Pancreas (tissue), 10 donors: ENCODE data around the gene DERL3. TPM values are rescaled to one million over a fixed set of nuclear protein-coding genes. Genes with fewer than 3 reads are reported as not detected.
"Not testable (repeated sequence)": the region's sequence is repeated elsewhere in the genome, so short reads cannot be mapped to it uniquely, and the experiment has no call there.

Source experiments
- ATAC-seq, 4 donors: fragments of 200-7000 bp; cut with Tn5 transposase; one replicate each; pipeline versions ENCODE4 v1.8.0 to v1.9.1; 2020; ENCODE audit warnings: mild to moderate bottlenecking in 4 of 4, moderate library complexity in 4 of 4
- DNase-seq, 6 donors: peaks; one replicate each; pipeline ENCODE4 v3.0.0-alpha.2; 2020
- FAIRE-seq: peaks from 2 replicates; lab custom pipeline; 2012; peaks lifted over from hg19 to GRCh38; lab: Jason Lieb, UNC
- H3K27ac ChIP-seq, 4 donors: fragments of 200-600 bp; sonication (generic); 1 replicate in 3 of 4; 2 replicates in 1 of 4; pipeline versions ENCODE4 v1.5.0 to v1.8.0; 2020
- H3K27me3 ChIP-seq, 4 donors: fragments of 200-600 bp; one replicate each; pipeline ENCODE4 v1.8.0; 2021
- H3K36me3 ChIP-seq, 3 donors: fragments of 200-600 bp; sonication (generic) in 1 of 3; one replicate each; pipeline versions ENCODE4 v1.5.0 to v1.8.0; 2020 to 2021
- H3K4me1 ChIP-seq, 3 donors: fragments of 200-600 bp; one replicate each; pipeline ENCODE4 v1.8.0; 2021
- H3K4me3 ChIP-seq, 4 donors: fragments of 200-600 bp; sonication (generic) in 2 of 4; one replicate each; pipeline versions ENCODE4 v1.5.0 to v1.8.0; 2020 to 2021
- H3K9me3 ChIP-seq, 4 donors: fragments of 200-600 bp; one replicate each; pipeline ENCODE4 v1.8.0; 2021
- WGBS, 2 donors: extraction: QIAGEN DNeasy Blood & Tissue Kit; methylation state at CpG; one replicate each; pipeline ENCODE4 v1.1.7; 2013; 5-methylcytosine and 5-hydroxymethylcytosine counted together
- intact Hi-C, 3 donors: fragments of 100-400 bp; cut with DNase I; formaldehyde crosslinking; loops; one replicate each; pipeline versions ENCODE4 v1.11.1 to v1.14.2; 2022
- polyA plus RNA-seq, 2 donors: library from polyadenylated mRNA; stranded (reverse); fragments of 200-250 nt; gene quantifications; one replicate each; pipeline ENCODE4 v1.2.3, GENCODE V29; 2013
- total RNA-seq, 6 donors: library from RNA; stranded (reverse); fragmentation: NEBNext Ultra II Directional in 4 of 6; extraction: Animal tissue kit (Norgen Biotek cat#: 25700) in 4 of 6; gene quantifications; one replicate each; pipeline versions ENCODE4 v1.2.1 to v1.2.4, GENCODE V29; 2021 to 2023
- TF ChIP-seq, protein P1 (sequence below), 4 donors: fragments of 200-600 bp; sonication (generic) in 3 of 4; IDR thresholded peaks; one replicate each; pipeline versions ENCODE4 v1.5.0 to v1.8.0; 2021; ENCODE audit warnings: antibody characterized with exemption in 4 of 4
- donor health status: healthy with polysubstance abuse.
- donor health status: DM: no; HTN: no; CAD: no; lungs with moderate emphysema.
- donor health status: DM: no; HTN: no; CAD: no.
- donor health status: control.
- donor health status: control.
- donor health status: Bipolar disorder and iron deficiency.
- donor health status: DM: yes; HTN: yes; CAD: no.
- donor health status: DM: no; HTN: no; CAD: no.
- donor health status: DM: no; HTN: no; CAD: no.
- donor health status: DM: yes; HTN: yes; CAD: no.

Gene DERL3
- total and polyA plus RNA-seq, 8 donors, result 13.0 to 26.5 (median 19.6) TPM

GRCh38 chr22:23877566-23877965 is 38.8 kb upstream of the DERL3 start:
- Histone ChIP-seq H3K27ac (no peak overlapping the region), H3K9me3 (no peaks in the 10 kb centered on the region), H3K4me1 (no peaks in the 10 kb centered on the region), H3K27me3 (no peaks in the 10 kb centered on the region), H3K4me3 (no peak overlapping the region), H3K36me3 (peaks cover 0 to 12% (median 0%) of the 10 kb centered on the region in 3 donors)
- ATAC-seq (no peak), FAIRE-seq (no peak), DNase-seq (no peak)
- intact Hi-C loops, result no loop called here
- TF ChIP-seq, protein P1, sequence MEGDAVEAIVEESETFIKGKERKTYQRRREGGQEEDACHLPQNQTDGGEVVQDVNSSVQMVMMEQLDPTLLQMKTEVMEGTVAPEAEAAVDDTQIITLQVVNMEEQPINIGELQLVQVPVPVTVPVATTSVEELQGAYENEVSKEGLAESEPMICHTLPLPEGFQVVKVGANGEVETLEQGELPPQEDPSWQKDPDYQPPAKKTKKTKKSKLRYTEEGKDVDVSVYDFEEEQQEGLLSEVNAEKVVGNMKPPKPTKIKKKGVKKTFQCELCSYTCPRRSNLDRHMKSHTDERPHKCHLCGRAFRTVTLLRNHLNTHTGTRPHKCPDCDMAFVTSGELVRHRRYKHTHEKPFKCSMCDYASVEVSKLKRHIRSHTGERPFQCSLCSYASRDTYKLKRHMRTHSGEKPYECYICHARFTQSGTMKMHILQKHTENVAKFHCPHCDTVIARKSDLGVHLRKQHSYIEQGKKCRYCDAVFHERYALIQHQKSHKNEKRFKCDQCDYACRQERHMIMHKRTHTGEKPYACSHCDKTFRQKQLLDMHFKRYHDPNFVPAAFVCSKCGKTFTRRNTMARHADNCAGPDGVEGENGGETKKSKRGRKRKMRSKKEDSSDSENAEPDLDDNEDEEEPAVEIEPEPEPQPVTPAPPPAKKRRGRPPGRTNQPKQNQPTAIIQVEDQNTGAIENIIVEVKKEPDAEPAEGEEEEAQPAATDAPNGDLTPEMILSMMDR (IDR thresholded peaks at IDR 0.05), result no peak
- 94 to 98% methylated on average over 8 of the region's 8 CpGs for WGBS, 2 donors

- no peaks in the 10 kb centered on the region for H3K9me3 ChIP-seq
- DNase-seq, result no peak
- no peaks in the 10 kb centered on the region for H3K27me3 ChIP-seq
- 90 to 92% methylated on average over 2 of the region's 2 CpGs for WGBS, 2 donors
- H3K27ac ChIP-seq, result no peak overlapping the region
- intact Hi-C loops, result no loop called here
- FAIRE-seq, result no peak
- peaks cover 0 to 12% (median 0%) of the 10 kb centered on the region in 3 donors for H3K36me3 ChIP-seq
- ATAC-seq, result no peak
- TF ChIP-seq, protein P1 (IDR thresholded peaks at IDR 0.05), result no peak
- H3K4me1 ChIP-seq, result no peaks in the 10 kb centered on the region
- H3K4me3 ChIP-seq, result no peak overlapping the region
Observed at GRCh38 chr22:23875801-23876200, 37.0 kb upstream of the DERL3 start.

DNA sequence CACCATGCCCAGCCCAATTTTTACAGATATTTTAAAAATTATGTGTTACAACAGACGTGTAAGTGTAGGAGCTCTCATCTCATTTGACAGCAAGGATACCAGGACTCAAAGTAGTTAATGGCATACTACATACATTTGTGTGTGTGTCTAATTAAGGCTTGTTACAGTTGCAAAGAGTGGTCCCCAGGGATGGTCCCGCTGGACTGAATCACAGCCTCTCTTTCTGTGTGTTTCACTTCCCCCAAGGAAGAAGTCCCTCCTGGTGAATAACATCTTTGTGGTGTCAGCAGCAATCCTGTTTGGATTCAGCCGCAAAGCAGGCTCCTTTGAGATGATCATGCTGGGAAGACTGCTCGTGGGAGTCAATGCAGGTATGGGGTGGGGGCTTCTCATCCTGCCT is 36.1 kb upstream of the DERL3 start:
- TF ChIP-seq, protein P1 (IDR thresholded peaks at IDR 0.05), result no peak
- Histone ChIP-seq H3K27me3 (no peaks in the 10 kb centered on the region), H3K4me1 (no peaks in the 10 kb centered on the region), H3K9me3 (no peaks in the 10 kb centered on the region), H3K4me3 (no peak overlapping the region), H3K36me3 (peaks cover 0 to 12% (median 0%) of the 10 kb centered on the region in 3 donors), H3K27ac (no peak overlapping the region)
- 95% methylated on average over 4 of the region's 4 CpGs for WGBS, 2 donors
- intact Hi-C loops, result no loop called here
- no peak for ATAC-seq
- FAIRE-seq, result no peak
- no peak for DNase-seq

GRCh38 chr22:23868580-23868979 is 29.8 kb upstream of the DERL3 start:
- FAIRE-seq (no peak), DNase-seq (no peak), ATAC-seq (no peak)
- Histone ChIP-seq H3K4me1 (no peaks in the 10 kb centered on the region), H3K36me3 (peaks cover 0 to 21% (median 0%) of the 10 kb centered on the region in 3 donors), H3K27me3 (no peaks in the 10 kb centered on the region), H3K27ac (no peak overlapping the region), H3K4me3 (no peak overlapping the region), H3K9me3 (no peaks in the 10 kb centered on the region)
- intact Hi-C loops, result no loop called here
- TF ChIP-seq, protein P1 (IDR thresholded peaks at IDR 0.05), result no peak
- 87 to 93% methylated on average over 4 of the region's 4 CpGs for WGBS, 2 donors

DNA sequence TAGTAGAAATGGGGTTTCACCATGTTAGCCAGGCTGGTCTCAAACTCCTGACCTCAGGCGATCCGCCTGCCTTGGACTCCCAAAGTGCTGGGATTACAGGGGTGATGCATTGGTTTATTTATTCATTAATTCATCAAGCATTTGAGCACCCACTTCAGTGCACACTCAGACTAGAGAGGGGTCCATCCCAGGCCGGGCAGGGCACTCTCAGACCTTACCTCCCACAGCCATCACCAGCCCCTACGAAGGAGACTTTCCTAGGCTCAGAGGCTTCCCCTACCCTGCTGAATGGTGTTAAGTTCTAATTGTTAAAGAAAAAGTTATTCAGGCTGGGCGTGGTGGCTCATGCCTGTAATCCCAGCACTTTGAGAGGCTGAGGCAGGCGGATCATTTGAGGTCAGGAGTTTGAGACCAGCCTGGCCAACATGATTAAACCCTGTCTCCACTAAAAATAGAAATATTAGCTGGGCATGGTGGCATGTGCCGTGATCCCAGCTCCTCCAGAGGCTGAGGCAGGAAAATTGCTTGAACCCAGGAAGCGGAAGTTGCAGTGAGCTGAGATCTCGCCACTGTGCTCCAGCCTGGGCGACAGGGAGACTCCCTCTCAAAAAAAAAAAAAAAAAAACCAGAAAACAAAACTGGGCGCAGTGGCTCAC is 25.8 kb upstream of the DERL3 start:
- H3K27me3 ChIP-seq, FAIRE-seq, ATAC-seq, H3K9me3 ChIP-seq, intact Hi-C loops, H3K4me1 ChIP-seq, H3K4me3 ChIP-seq, H3K27ac ChIP-seq, DNase-seq: not testable (repeated sequence)
- H3K36me3 ChIP-seq, result peaks cover 0 to 21% (median 0%) of the 10 kb centered on the region in 3 donors
- WGBS, 2 donors, result 70 to 84% methylated on average over 11 of the region's 11 CpGs
